Stimulated activated CD4-positive, alpha-beta T cell treated with anti-CD3 and anti-CD28 coated beads, Interleukin-15, amount 100 ng/mL, for 48 hours (primary cell): ENCODE results near the gene SLC7A10.
"Not testable (repeated sequence)": the region's sequence is repeated elsewhere in the genome, so short reads cannot be mapped to it uniquely, and the experiment has no call there.

Experiments used
- DNase-seq, 2 donors: peaks; one replicate each; pipeline ENCODE4 v3.0.0-alpha.2; 2020; ENCODE audit warnings: low read depth in 2 of 2

SLC7A10 gene

GRCh38 chr19:33238481-33239149 is 13.0 kb upstream of the SLC7A10 start:
- DNase-seq = no peak

GRCh38 chr19:33236696-33237390 is 11.2 kb upstream of the SLC7A10 start:
- DNase-seq = no peak

GRCh38 chr19:33235996-33236350 is 10.3 kb upstream of the SLC7A10 start:
- no peak for DNase-seq

GRCh38 chr19:33235269-33235995 is 9.8 kb upstream of the SLC7A10 start:
- DNase-seq = peak; percentile 43 to 66

- DNase-seq = no peak
Measured at GRCh38 chr19:33234736-33235135, 9.1 kb upstream of the SLC7A10 start.

- no peak for DNase-seq
Measured at GRCh38 chr19:33234092-33234491, 8.4 kb upstream of the SLC7A10 start.

GRCh38 chr19:33233056-33233873 is 7.6 kb upstream of the SLC7A10 start:
- DNase-seq = no peak

GRCh38 chr19:33232656-33233055 is 7.0 kb upstream of the SLC7A10 start:
- no peak for DNase-seq

- DNase-seq = no peak
Measured at GRCh38 chr19:33231511-33231910, 5.9 kb upstream of the SLC7A10 start.

- DNase-seq = no peak
Measured at GRCh38 chr19:33229962-33230361, 4.3 kb upstream of the SLC7A10 start.

- no peak for DNase-seq
Measured at GRCh38 chr19:33227870-33228599, 2.4 kb upstream of the SLC7A10 start.

- no peak for DNase-seq
Measured at GRCh38 chr19:33227242-33227650, 1.6 kb upstream of the SLC7A10 start.

- no peak for DNase-seq
Measured at GRCh38 chr19:33226550-33227241, 1.0 kb upstream of the SLC7A10 start.

GRCh38 chr19:33224694-33225457 is 774 bp downstream of the SLC7A10 start:
- no peak for DNase-seq

- DNase-seq = not testable (repeated sequence)
Measured at GRCh38 chr19:33222255-33222654, 3.4 kb downstream of the SLC7A10 start.

- no peak for DNase-seq
Measured at GRCh38 chr19:33221638-33222037, 4.0 kb downstream of the SLC7A10 start.

- no peak for DNase-seq
Measured at GRCh38 chr19:33220735-33221134, 4.9 kb downstream of the SLC7A10 start.

GRCh38 chr19:33220115-33220514 is 5.5 kb downstream of the SLC7A10 start:
- DNase-seq = no peak

- DNase-seq = no peak
Measured at GRCh38 chr19:33219261-33219815, 6.3 kb downstream of the SLC7A10 start.

GRCh38 chr19:33217881-33218280 is 7.8 kb downstream of the SLC7A10 start:
- no peak for DNase-seq
